Breast epithelium (tissue), 4 donors: Measurements from ENCODE around the gene PSMB5. TPM values are rescaled to one million over a fixed set of nuclear protein-coding genes. Genes with fewer than 3 reads are reported as not detected.
A peak's percentile ranks its signal among the peaks of the same experiment; 100 is the strongest.

Experiments used
- DNase-seq, 2 donors: peaks; one replicate each; pipeline ENCODE4 v3.0.0-alpha.2; 2019; ENCODE audit warnings: low spot score in 2 of 2
- H3K27ac ChIP-seq, 2 donors: fragments of 200-600 bp; sonication (generic) in 1 of 2; one replicate each; pipeline ENCODE4 v1.5.1; 2016 to 2019; ENCODE audit warnings: mild to moderate bottlenecking in 1 of 2
- H3K27me3 ChIP-seq, 2 donors: fragments of 200-600 bp; sonication (generic) in 1 of 2; one replicate each; pipeline versions ENCODE4 v1.5.1 to v1.6.0; 2017 to 2019; ENCODE audit warnings: control low read depth in 1 of 2, mild to moderate bottlenecking in 1 of 2
- H3K36me3 ChIP-seq: fragments of 200-600 bp; one replicate; pipeline ENCODE4 v1.5.1; 2019
- H3K4me1 ChIP-seq, 2 donors: fragments of 200-600 bp; sonication (generic); one replicate each; pipeline ENCODE4 v1.5.1; 2016 to 2019; ENCODE audit warnings: control low read depth in 1 of 2
- H3K4me3 ChIP-seq, 3 donors: fragments of 200-600 bp; sonication (generic); 1 replicate in 2 of 3; 2 replicates in 1 of 3; pipeline ENCODE4 v1.5.1; 2016 to 2019; ENCODE audit warnings: mild to moderate bottlenecking in 3 of 3, moderate library complexity in 2 of 3
- H3K9me3 ChIP-seq, 2 donors: fragments of 200-600 bp; sonication (generic) in 1 of 2; one replicate each; pipeline ENCODE4 v1.5.1; 2016 to 2019; ENCODE audit warnings: control low read depth in 1 of 2
- CTCF ChIP-seq, 3 donors: fragments of 450-650 bp; IDR thresholded peaks; one replicate each; pipeline ENCODE4 v1.5.1; 2016 to 2017; ENCODE audit warnings: antibody characterized with exemption in 3 of 3, mild to moderate bottlenecking in 3 of 3, moderate library complexity in 3 of 3
- POLR2A ChIP-seq: fragments of 450-650 bp; IDR thresholded peaks from one replicate; pipeline ENCODE4 v1.6.1; 2016; ENCODE audit warnings: antibody characterized with exemption, mild to moderate bottlenecking, moderate library complexity
- POLR2AphosphoS5 ChIP-seq, 3 donors: sonication (generic); formaldehyde crosslinking; IDR thresholded peaks; one replicate each; pipeline ENCODE4 v1.6.1; 2017; ENCODE audit warnings: antibody characterized with exemption in 3 of 3
- intact Hi-C: fragments of 100-400 bp; cut with DNase I; formaldehyde crosslinking; loops from one replicate; pipeline ENCODE4 v1.15.1; 2023; ENCODE audit warnings: low total_unique reads
- total RNA-seq, 3 donors: library from RNA; depleted of rRNA; stranded (reverse); fragments of >200 nt; gene quantifications; one replicate each; pipeline ENCODE4 v1.1.0, GENCODE V29; 2016

PSMB5 gene
- total RNA-seq, 3 donors from 2014 or later: 120 to 144 (median 129) TPM

- no peak overlapping the region for H3K27ac ChIP-seq
- intact Hi-C loops: loop anchor here (5.0 kb wide), 1 partner anchor 336 kb away; the partner anchor contains the start of gene PABPN1
- peak; percentile 87 to 95 (median 93) for TF ChIP-seq CTCF (IDR thresholded peaks at IDR 0.05)
- TF ChIP-seq POLR2A: no peak
- peak in 2 of 3 donors; percentile 23 to 36 for TF ChIP-seq POLR2AphosphoS5 (IDR thresholded peaks at IDR 0.05)
Measured at GRCh38 chr14:22986508-22987054, 48.1 kb downstream of the PSMB5 start.

GRCh38 chr14:22985894-22986507, 48.7 kb downstream of the PSMB5 start:
- H3K9me3 ChIP-seq: no peaks in the 10 kb centered on the region
- H3K36me3 ChIP-seq: no peaks in the 10 kb centered on the region
- H3K4me1 ChIP-seq: no peaks in the 10 kb centered on the region
- no peak overlapping the region for H3K27ac ChIP-seq
- no peak overlapping the region for H3K4me3 ChIP-seq
- no peak for TF ChIP-seq POLR2AphosphoS5 (IDR thresholded peaks at IDR 0.05)
- TF ChIP-seq CTCF (IDR thresholded peaks at IDR 0.05): no peak
- TF ChIP-seq POLR2A: no peak
- H3K27me3 ChIP-seq: peaks cover 0 to 3% of the 10 kb centered on the region in 2 donors
- DNase-seq: no peak
- intact Hi-C loops: loop anchor here (5.0 kb wide), 1 partner anchor 336 kb away; the partner anchor contains the start of gene PABPN1

More at GRCh38 chr14:22986508-22987054, 48.1 kb downstream of the PSMB5 start:
- Histone ChIP-seq H3K27me3 (peaks cover 0 to 1% of the 10 kb centered on the region in 2 donors), H3K4me3 (no peak overlapping the region), H3K36me3 (no peaks in the 10 kb centered on the region), H3K9me3 (no peaks in the 10 kb centered on the region), H3K4me1 (no peaks in the 10 kb centered on the region)
- DNase-seq: peak; percentile 90

- H3K27me3 ChIP-seq: peaks cover 0 to 3% of the 10 kb centered on the region in 2 donors
- TF ChIP-seq POLR2A (no peak), CTCF (IDR thresholded peaks at IDR 0.05) (no peak)
- intact Hi-C loops: loop anchor here (5.0 kb wide), 1 partner anchor 337 kb away; the partner anchor contains the start of gene PABPN1
- no peak for DNase-seq
- no peak overlapping the region for H3K4me3 ChIP-seq
- H3K27ac ChIP-seq: no peak overlapping the region
- H3K4me1 ChIP-seq: no peaks in the 10 kb centered on the region
- H3K9me3 ChIP-seq: no peaks in the 10 kb centered on the region
- no peaks in the 10 kb centered on the region for H3K36me3 ChIP-seq
Measured at GRCh38 chr14:22984959-22985658, 49.6 kb downstream of the PSMB5 start.

- DNase-seq: peak; percentile 82 to 85
- intact Hi-C loops: no loop called here
- Histone ChIP-seq H3K4me3 (peak within 1 kb of the TSS; percentile 67 to 96 (median 89)), H3K36me3 (no peaks in the 10 kb centered on the region), H3K9me3 (no peaks in the 10 kb centered on the region), H3K4me1 (peaks cover 5 to 15% of the 10 kb centered on the region in 2 donors), H3K27me3 (peaks cover 0 to 3% of the 10 kb centered on the region in 2 donors), H3K27ac (peak within 1 kb of the TSS; percentile 88 to 90)
- TF ChIP-seq POLR2AphosphoS5 (IDR thresholded peaks at IDR 0.05): peak in 2 of 3 donors; percentile 21 to 43
- peak; percentile 19 for TF ChIP-seq POLR2A
- TF ChIP-seq CTCF (IDR thresholded peaks at IDR 0.05): no peak
Measured at GRCh38 chr14:22982477-22983245, 52.0 kb downstream of the PSMB5 start, which contains the start of gene AJUBA. Gene AJUBA (minus strand): TSS chr14:22982551. CDS start chr14:22982266, 285 bp downstream.
